Heart right ventricle (tissue), 16 donors: Measurements from ENCODE around the gene ANKS1B. TPM values are rescaled to one million over a fixed set of nuclear protein-coding genes. Genes with fewer than 3 reads are reported as not detected.

ENCODE experiments used
- ATAC-seq, 8 donors: fragments of 200-7000 bp; cut with Tn5 transposase; one replicate each; pipeline ENCODE4 v1.9.1; 2020; ENCODE audit warnings: mild to moderate bottlenecking in 8 of 8, moderate library complexity in 8 of 8, moderate number of reproducible peaks in 1 of 8
- DNase-seq, 2 donors: peaks; one replicate each; pipeline ENCODE4 v3.0.0-alpha.2; 2020
- H3K27ac ChIP-seq, 10 donors: fragments of 200-600 bp; sonication (generic) in 2 of 10; one replicate each; pipeline versions ENCODE4 v1.5.0 to v1.8.0; 2020 to 2022; ENCODE audit warnings: mild to moderate bottlenecking in 3 of 10
- H3K27me3 ChIP-seq, 7 donors: fragments of 200-600 bp; one replicate each; pipeline ENCODE4 v1.8.0; 2021 to 2022; ENCODE audit warnings: mild to moderate bottlenecking in 2 of 7
- H3K36me3 ChIP-seq, 9 donors: fragments of 200-600 bp; sonication (generic) in 1 of 9; one replicate each; pipeline versions ENCODE4 v1.5.0 to v1.8.0; 2020 to 2022; ENCODE audit warnings: mild to moderate bottlenecking in 2 of 9
- H3K4me1 ChIP-seq, 9 donors: fragments of 200-600 bp; sonication (generic) in 1 of 9; one replicate each; pipeline versions ENCODE4 v1.5.0 to v1.8.0; 2020 to 2022; ENCODE audit warnings: mild to moderate bottlenecking in 4 of 9
- H3K4me3 ChIP-seq, 10 donors: fragments of 200-600 bp; sonication (generic) in 2 of 10; one replicate each; pipeline versions ENCODE4 v1.5.0 to v1.8.0; 2020 to 2022; ENCODE audit warnings: mild to moderate bottlenecking in 7 of 10, moderate library complexity in 2 of 10
- H3K9me3 ChIP-seq, 11 donors: fragments of 200-600 bp in 10 of 11; sonication (generic) in 2 of 11; one replicate each; pipeline versions ENCODE4 v1.5.0 to v1.8.0; 2013 to 2022; ENCODE audit warnings: mild to moderate bottlenecking in 2 of 11, control low read depth in 1 of 11, moderate library complexity in 1 of 11
- CTCF ChIP-seq, 9 donors: fragments of 200-600 bp; sonication (generic) in 2 of 9; IDR thresholded peaks; one replicate each; pipeline versions ENCODE4 v1.5.0 to v1.8.0; 2021 to 2022; ENCODE audit warnings: antibody characterized with exemption in 9 of 9, mild to moderate bottlenecking in 5 of 9, moderate library complexity in 1 of 9
- WGBS, 2 donors: extraction: QIAGEN DNeasy Blood & Tissue Kit; methylation state at CpG; one replicate each; pipeline ENCODE4 v1.1.7; 2013; ENCODE audit warnings: inconsistent platforms in 1 of 2; 5-methylcytosine and 5-hydroxymethylcytosine counted together
- intact Hi-C, 10 donors: fragments of 100-400 bp; cut with DNase I; formaldehyde crosslinking; loops; one replicate each; pipeline versions ENCODE4 v1.11.1 to v1.14.2; 2022
- polyA plus RNA-seq, 2 donors: library from polyadenylated mRNA; stranded (reverse); fragments of 200-250 nt; gene quantifications; one replicate each; pipeline ENCODE4 v1.2.3, GENCODE V29; 2013
- total RNA-seq, 10 donors: library from RNA; stranded (reverse); fragmentation: NEBNext Ultra II Directional in 3 of 10; extraction: Animal tissue kit (Norgen Biotek cat#: 25700) in 3 of 10; gene quantifications; one replicate each; pipeline versions ENCODE4 v1.2.1 to v1.2.4, GENCODE V29; 2021 to 2023
- donor health status: Arrhythmogenic right ventricular cardiomyopathy.
- donor health status: ischemic (EF 13 %, LVEDD 7.1; RV severe dilation, severe dysfunction).
- donor health status: healthy with polysubstance abuse.
- donor health status: DM: no; HTN: yes; CAD: no.
- donor health status: DM: no; HTN: no; CAD: no.
- donor health status: ischemic (EF 25% LVEDD 6.9; RV normal size, moderate dysfunction).
- donor health status: ischemic (EF 25% LVEDD 5.7; RV mildly dilated, moderate dysfunction).
- donor health status: healthy.
- donor health status: DM: yes; HTN: yes; CAD: no.
- donor health status: Ischemic cardiomyopathy.
- donor health status: ischemic (EF 35%, LVEDD 5.7; RV mildly dilated, moderate dysfunction).
- donor health status: nonischemic (EF 11% LVEDD 7.7; RV severe dilation, severe dysfunction).
- donor health status: DM: yes; HTN: yes; CAD: no.
- donor health status: PGD.
- donor health status: ischemic (EF 29% LVEDD 5.4; RV normal size, mild dysfunction).
- donor health status: nonischemic (EF 23%, LVEDD 6.1; RV moderate dilation, normal function).

The ANKS1B gene
- total and polyA plus RNA-seq, 12 donors, result 0.58 to 4.8 (median 1.8) TPM

GRCh38 chr12:99745121-99745520 lies 239.6 kb downstream of the ANKS1B start:
- no peaks in the 10 kb centered on the region for H3K27me3 ChIP-seq
- H3K27ac ChIP-seq, result no peak overlapping the region
- 72 to 84% methylated on average over 1 of the region's 1 CpG for WGBS, 2 donors
- TF ChIP-seq CTCF (IDR thresholded peaks at IDR 0.05), result no peak
- H3K4me3 ChIP-seq, result no peak overlapping the region
- DNase-seq (no peak), ATAC-seq (no peak)
- intact Hi-C loops, result loop anchor here in 1 of 10 donors (2.0 kb wide), 1 partner anchor 14 kb away; no protein-coding TSS in a partner anchor
- H3K9me3 ChIP-seq, result no peaks in the 10 kb centered on the region
- H3K4me1 ChIP-seq, result no peaks in the 10 kb centered on the region
- no peaks in the 10 kb centered on the region for H3K36me3 ChIP-seq

- Histone ChIP-seq H3K27me3 (no peaks in the 10 kb centered on the region), H3K4me3 (no peak overlapping the region), H3K9me3 (no peaks in the 10 kb centered on the region), H3K27ac (no peak overlapping the region), H3K4me1 (no peaks in the 10 kb centered on the region), H3K36me3 (no peaks in the 10 kb centered on the region)
- DNase-seq, result no peak
- WGBS, 2 donors, result 56 to 57% methylated on average over 1 of the region's 1 CpG
- TF ChIP-seq CTCF (IDR thresholded peaks at IDR 0.05), result no peak
- no peak for ATAC-seq
- intact Hi-C loops, result no loop called here
These were observed 247.9 kb downstream of the ANKS1B start for GRCh38 chr12:99736760-99737269.

- H3K27ac ChIP-seq, result no peak overlapping the region
- 56 to 73% methylated on average over 1 of the region's 1 CpG for WGBS, 2 donors
- H3K4me3 ChIP-seq, result no peak overlapping the region
- no peak for DNase-seq
- peaks cover 0 to 31% (median 0%) of the 10 kb centered on the region in 11 donors for H3K9me3 ChIP-seq
- ATAC-seq, result no peak
- H3K27me3 ChIP-seq, result no peaks in the 10 kb centered on the region
- no peak for TF ChIP-seq CTCF (IDR thresholded peaks at IDR 0.05)
- intact Hi-C loops, result no loop called here
- H3K36me3 ChIP-seq, result no peaks in the 10 kb centered on the region
- no peaks in the 10 kb centered on the region for H3K4me1 ChIP-seq
These were observed 252.6 kb downstream of the ANKS1B start for GRCh38 chr12:99732131-99732530.

GRCh38 chr12:99722690-99723486 lies 261.8 kb downstream of the ANKS1B start:
- no peaks in the 10 kb centered on the region for H3K36me3 ChIP-seq
- ATAC-seq (no peak), DNase-seq (no peak)
- peaks cover 0 to 42% (median 0%) of the 10 kb centered on the region in 11 donors for H3K9me3 ChIP-seq
- H3K27ac ChIP-seq, result no peak overlapping the region
- no peak for TF ChIP-seq CTCF (IDR thresholded peaks at IDR 0.05)
- intact Hi-C loops, result no loop called here
- H3K27me3 ChIP-seq, result no peaks in the 10 kb centered on the region
- no peaks in the 10 kb centered on the region for H3K4me1 ChIP-seq
- 62 to 66% methylated on average over 9 of the region's 9 CpGs for WGBS, 2 donors
- H3K4me3 ChIP-seq, result no peak overlapping the region
